Measurements from ENCODE around the gene ABCC9. TPM values are rescaled to one million over a fixed set of nuclear protein-coding genes. Genes with fewer than 3 reads are reported as not detected.
"Not testable (repeated sequence)": the region's sequence is repeated elsewhere in the genome, so short reads cannot be mapped to it uniquely, and the experiment has no call there.

ABCC9 gene
- total RNA-seq, 1 experiment from 2014 or later: not detected

- Mint-ChIP-seq H3K36me3 (ENCODE audit: insufficient read depth, unreplicated experiment) (no peaks in the 10 kb centered on the region), H3K4me1 (ENCODE audit: low read depth, unreplicated experiment) (no peaks in the 10 kb centered on the region), H3K27ac (ENCODE audit: unreplicated experiment) (no peak overlapping the region), H3K27me3 (ENCODE audit: unreplicated experiment) (no peaks in the 10 kb centered on the region), H3K9me3 (ENCODE audit: low read depth, unreplicated experiment) (no peaks in the 10 kb centered on the region), H3K4me3 (ENCODE audit: low read depth, unreplicated experiment) (no peak overlapping the region)
- DNase-seq: no peak
- intact Hi-C loops (cut with micrococcal nuclease; ENCODE audit: unreplicated experiment): no loop called here
- BruUV-seq (replicated peaks): no TSS peak
- TF ChIP-seq, protein P1, sequence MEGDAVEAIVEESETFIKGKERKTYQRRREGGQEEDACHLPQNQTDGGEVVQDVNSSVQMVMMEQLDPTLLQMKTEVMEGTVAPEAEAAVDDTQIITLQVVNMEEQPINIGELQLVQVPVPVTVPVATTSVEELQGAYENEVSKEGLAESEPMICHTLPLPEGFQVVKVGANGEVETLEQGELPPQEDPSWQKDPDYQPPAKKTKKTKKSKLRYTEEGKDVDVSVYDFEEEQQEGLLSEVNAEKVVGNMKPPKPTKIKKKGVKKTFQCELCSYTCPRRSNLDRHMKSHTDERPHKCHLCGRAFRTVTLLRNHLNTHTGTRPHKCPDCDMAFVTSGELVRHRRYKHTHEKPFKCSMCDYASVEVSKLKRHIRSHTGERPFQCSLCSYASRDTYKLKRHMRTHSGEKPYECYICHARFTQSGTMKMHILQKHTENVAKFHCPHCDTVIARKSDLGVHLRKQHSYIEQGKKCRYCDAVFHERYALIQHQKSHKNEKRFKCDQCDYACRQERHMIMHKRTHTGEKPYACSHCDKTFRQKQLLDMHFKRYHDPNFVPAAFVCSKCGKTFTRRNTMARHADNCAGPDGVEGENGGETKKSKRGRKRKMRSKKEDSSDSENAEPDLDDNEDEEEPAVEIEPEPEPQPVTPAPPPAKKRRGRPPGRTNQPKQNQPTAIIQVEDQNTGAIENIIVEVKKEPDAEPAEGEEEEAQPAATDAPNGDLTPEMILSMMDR (IDR thresholded peaks at IDR 0.05; ENCODE audit: unreplicated experiment): no peak
- CTCF ChIA-PET: no interaction called here
Measured at GRCh38 chr12:21786041-21786531, 155.1 kb downstream of the ABCC9 start.

- H3K27me3 Mint-ChIP-seq (ENCODE audit: unreplicated experiment); H3K9me3 Mint-ChIP-seq (ENCODE audit: low read depth, unreplicated experiment); DNase-seq; H3K4me3 Mint-ChIP-seq (ENCODE audit: low read depth, unreplicated experiment); intact Hi-C loops (cut with micrococcal nuclease; ENCODE audit: unreplicated experiment); BruUV-seq (replicated peaks); H3K27ac Mint-ChIP-seq (ENCODE audit: unreplicated experiment); CTCF ChIA-PET; H3K4me1 Mint-ChIP-seq (ENCODE audit: low read depth, unreplicated experiment); H3K36me3 Mint-ChIP-seq (ENCODE audit: insufficient read depth, unreplicated experiment): not testable (repeated sequence)
Measured at GRCh38 chr12:21782723-21783122, 158.5 kb downstream of the ABCC9 start.

DNA sequence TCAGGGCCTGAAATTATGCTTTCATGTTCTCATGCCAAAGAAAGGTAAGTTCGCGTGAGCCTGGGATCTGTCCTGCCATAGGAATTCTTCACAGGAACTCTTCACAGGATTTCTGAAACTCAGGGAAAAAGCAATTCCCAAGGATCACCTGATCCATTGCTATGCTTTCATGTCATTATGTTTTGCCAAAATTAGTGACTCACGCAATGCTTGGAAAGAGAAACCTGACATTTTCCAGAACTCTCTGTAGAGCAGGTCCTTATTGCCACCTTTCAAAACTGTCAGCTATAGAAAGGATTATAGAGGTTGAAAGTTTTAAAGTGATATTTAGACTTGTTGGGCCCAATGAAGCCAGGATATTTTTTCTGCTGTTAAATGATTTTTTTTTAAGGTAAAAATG is 160.4 kb downstream of the ABCC9 start:
- no peaks in the 10 kb centered on the region for H3K4me1 Mint-ChIP-seq (ENCODE audit: low read depth, unreplicated experiment)
- no peak for DNase-seq
- no peaks in the 10 kb centered on the region for H3K27me3 Mint-ChIP-seq (ENCODE audit: unreplicated experiment)
- no peak overlapping the region for H3K4me3 Mint-ChIP-seq (ENCODE audit: low read depth, unreplicated experiment)
- CTCF ChIA-PET: no interaction called here
- H3K27ac Mint-ChIP-seq (ENCODE audit: unreplicated experiment): no peak overlapping the region
- intact Hi-C loops (cut with micrococcal nuclease; ENCODE audit: unreplicated experiment): no loop called here
- no peaks in the 10 kb centered on the region for H3K36me3 Mint-ChIP-seq (ENCODE audit: insufficient read depth, unreplicated experiment)
- no peaks in the 10 kb centered on the region for H3K9me3 Mint-ChIP-seq (ENCODE audit: low read depth, unreplicated experiment)
- TF ChIP-seq, protein P1 (IDR thresholded peaks at IDR 0.05; ENCODE audit: unreplicated experiment): no peak
- BruUV-seq (replicated peaks): no TSS peak

GRCh38 chr12:21776175-21776574 is 165.1 kb downstream of the ABCC9 start:
- H3K27me3 Mint-ChIP-seq (ENCODE audit: unreplicated experiment): no peaks in the 10 kb centered on the region
- no peaks in the 10 kb centered on the region for H3K36me3 Mint-ChIP-seq (ENCODE audit: insufficient read depth, unreplicated experiment)
- no peaks in the 10 kb centered on the region for H3K9me3 Mint-ChIP-seq (ENCODE audit: low read depth, unreplicated experiment)
- no peak overlapping the region for H3K4me3 Mint-ChIP-seq (ENCODE audit: low read depth, unreplicated experiment)
- intact Hi-C loops (cut with micrococcal nuclease; ENCODE audit: unreplicated experiment): no loop called here
- CTCF ChIA-PET: no interaction called here
- no peaks in the 10 kb centered on the region for H3K4me1 Mint-ChIP-seq (ENCODE audit: low read depth, unreplicated experiment)
- H3K27ac Mint-ChIP-seq (ENCODE audit: unreplicated experiment): no peak overlapping the region
- BruUV-seq (replicated peaks): no TSS peak
- no peak for DNase-seq
- TF ChIP-seq, protein P1 (IDR thresholded peaks at IDR 0.05; ENCODE audit: unreplicated experiment): no peak

DNA sequence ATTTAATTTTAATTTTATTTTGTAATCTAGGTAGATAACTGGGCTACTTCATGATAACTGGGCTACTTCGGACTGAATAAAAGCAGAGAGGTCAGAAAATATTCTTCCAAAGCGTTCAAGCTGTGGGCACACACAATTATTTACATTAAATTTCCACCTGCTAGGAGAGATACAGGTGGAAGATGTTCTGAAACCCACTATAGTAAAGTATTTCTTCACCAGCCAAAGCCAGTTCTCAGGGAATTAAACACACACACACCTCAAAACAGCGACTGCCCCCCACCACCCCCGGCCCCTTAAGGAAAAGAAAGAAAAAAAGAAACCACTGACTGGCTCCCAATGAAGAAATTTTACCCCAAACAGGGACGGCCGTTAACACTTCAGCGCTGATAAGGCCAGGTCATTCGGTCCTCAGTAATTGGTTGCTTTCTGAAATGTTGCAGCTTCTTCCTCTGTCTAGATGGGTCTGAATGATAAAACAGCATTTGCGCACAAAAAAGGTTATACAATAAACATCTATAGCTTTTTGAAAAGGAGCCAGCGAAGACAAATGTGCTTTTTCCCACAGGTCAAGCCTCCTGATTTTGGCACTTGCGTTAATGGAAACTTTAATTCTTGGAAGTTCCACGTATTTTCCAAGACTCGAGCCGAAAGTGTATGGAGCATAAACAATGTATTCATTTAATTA is 165.9 kb downstream of the ABCC9 start:
- CTCF ChIA-PET: interaction anchor here (0.6 kb wide), 1 partner anchor 132 kb away, joined by 3 read pairs; no protein-coding TSS in a partner anchor
- no TSS peak for BruUV-seq (replicated peaks)
- Mint-ChIP-seq H3K27ac (ENCODE audit: unreplicated experiment) (no peak overlapping the region), H3K4me3 (ENCODE audit: low read depth, unreplicated experiment) (peak overlapping the region; percentile 68), H3K9me3 (ENCODE audit: low read depth, unreplicated experiment) (no peaks in the 10 kb centered on the region), H3K4me1 (ENCODE audit: low read depth, unreplicated experiment) (no peaks in the 10 kb centered on the region), H3K27me3 (ENCODE audit: unreplicated experiment) (no peaks in the 10 kb centered on the region), H3K36me3 (ENCODE audit: insufficient read depth, unreplicated experiment) (no peaks in the 10 kb centered on the region)
- intact Hi-C loops (cut with micrococcal nuclease; ENCODE audit: unreplicated experiment): no loop called here
- no peak for DNase-seq
- TF ChIP-seq, protein P1 (IDR thresholded peaks at IDR 0.05; ENCODE audit: unreplicated experiment): no peak

Data from Calu3 (cell line).